ENCODE measurements around the gene HPCAL1. TPM values are rescaled to one million over a fixed set of nuclear protein-coding genes. Genes with fewer than 3 reads are reported as not detected.
"Not testable (repeated sequence)": the region's sequence is repeated elsewhere in the genome, so short reads cannot be mapped to it uniquely, and the experiment has no call there.

The HPCAL1 gene
- total RNA-seq, 1 donor from 2014 or later = 3.7 TPM

GRCh38 chr2:10289352-10289751, 13.4 kb upstream of the HPCAL1 start:
- Mint-ChIP-seq H3K27ac (peak overlapping the region; percentile 69), H3K27me3 (ENCODE audit: insufficient read depth, low read depth) (peaks cover 13% of the 10 kb centered on the region), H3K4me1 (peaks cover 16% of the 10 kb centered on the region), H3K4me3 (no peak overlapping the region), H3K9me3 (peaks cover 8% of the 10 kb centered on the region), H3K36me3 (no peaks in the 10 kb centered on the region)
- no peak overlapping the region for H2AFZ ChIP-seq (replicated peaks)
- H3K4me3 ChIP-seq = no peak overlapping the region
- no peaks in the 10 kb centered on the region for H3F3A ChIP-seq (ENCODE audit: low read depth)
- TF ChIP-seq CTCF (IDR thresholded peaks at IDR 0.05) = no peak
- TF ChIP-seq EZH2phosphoT487 (IDR thresholded peaks at IDR 0.05) = no peak
- TF ChIP-seq EZH2 (IDR thresholded peaks at IDR 0.05) = no peak
- peaks cover 7% of the 10 kb centered on the region for H3K4me1 ChIP-seq
- peaks cover 4% of the 10 kb centered on the region for H3K9me3 ChIP-seq (ENCODE audit: low read depth)
- no peak for DNase-seq (ENCODE audit: low spot score)
- H3K27me3 ChIP-seq = no peaks in the 10 kb centered on the region
- H3K9ac ChIP-seq = no peak overlapping the region
- H3K27ac ChIP-seq = no peak overlapping the region
- no peak overlapping the region for H3K4me2 ChIP-seq
- H3K79me2 ChIP-seq (ENCODE audit: low read depth) = no peaks in the 10 kb centered on the region
- no peaks in the 10 kb centered on the region for H3K36me3 ChIP-seq
- no peaks in the 10 kb centered on the region for H4K20me1 ChIP-seq (ENCODE audit: low read depth)

GRCh38 chr2:10289891-10290290, 12.8 kb upstream of the HPCAL1 start:
- H3F3A ChIP-seq (ENCODE audit: low read depth) = no peaks in the 10 kb centered on the region
- peaks cover 15% of the 10 kb centered on the region for H3K4me1 Mint-ChIP-seq
- H4K20me1 ChIP-seq (ENCODE audit: low read depth) = no peaks in the 10 kb centered on the region
- H2AFZ ChIP-seq (replicated peaks) = no peak overlapping the region
- peaks cover 7% of the 10 kb centered on the region for H3K4me1 ChIP-seq
- no peaks in the 10 kb centered on the region for H3K36me3 Mint-ChIP-seq
- TF ChIP-seq CTCF (IDR thresholded peaks at IDR 0.05) (no peak), EZH2phosphoT487 (IDR thresholded peaks at IDR 0.05) (no peak), EZH2 (IDR thresholded peaks at IDR 0.05) (no peak)
- H3K27ac Mint-ChIP-seq = no peak overlapping the region
- no peaks in the 10 kb centered on the region for H3K79me2 ChIP-seq (ENCODE audit: low read depth)
- DNase-seq (ENCODE audit: low spot score) = no peak
- no peak overlapping the region for H3K4me3 ChIP-seq
- no peak overlapping the region for H3K27ac ChIP-seq
- H3K27me3 ChIP-seq = no peaks in the 10 kb centered on the region
- H3K4me2 ChIP-seq = no peak overlapping the region
- H3K36me3 ChIP-seq = no peaks in the 10 kb centered on the region
- peaks cover 13% of the 10 kb centered on the region for H3K27me3 Mint-ChIP-seq (ENCODE audit: insufficient read depth, low read depth)
- H3K9me3 ChIP-seq (ENCODE audit: low read depth) = peaks cover 6% of the 10 kb centered on the region
- no peak overlapping the region for H3K9ac ChIP-seq
- H3K4me3 Mint-ChIP-seq = no peak overlapping the region
- peaks cover 8% of the 10 kb centered on the region for H3K9me3 Mint-ChIP-seq

- not testable (repeated sequence) for H3K4me3 Mint-ChIP-seq; DNase-seq (ENCODE audit: low spot score); H2AFZ ChIP-seq (replicated peaks); H3K27ac Mint-ChIP-seq; H3K4me2 ChIP-seq; H3K27ac ChIP-seq; H3K36me3 Mint-ChIP-seq; H3F3A ChIP-seq (ENCODE audit: low read depth); H3K9me3 ChIP-seq (ENCODE audit: low read depth); H3K4me1 ChIP-seq; H3K27me3 ChIP-seq; H4K20me1 ChIP-seq (ENCODE audit: low read depth); H3K79me2 ChIP-seq (ENCODE audit: low read depth); H3K4me1 Mint-ChIP-seq; H3K36me3 ChIP-seq; H3K4me3 ChIP-seq; H3K9ac ChIP-seq
- Mint-ChIP-seq H3K9me3 (peaks cover 13% of the 10 kb centered on the region), H3K27me3 (ENCODE audit: insufficient read depth, low read depth) (peaks cover 14% of the 10 kb centered on the region)
Observed at GRCh38 chr2:10291376-10291775, 11.3 kb upstream of the HPCAL1 start.

- H3K4me1 ChIP-seq = no peaks in the 10 kb centered on the region
- no peaks in the 10 kb centered on the region for H3K36me3 ChIP-seq
- Mint-ChIP-seq H3K27ac (no peak overlapping the region), H3K27me3 (ENCODE audit: insufficient read depth, low read depth) (peaks cover 15% of the 10 kb centered on the region), H3K9me3 (peaks cover 13% of the 10 kb centered on the region), H3K36me3 (no peaks in the 10 kb centered on the region), H3K4me3 (no peak overlapping the region), H3K4me1 (peaks cover 3% of the 10 kb centered on the region)
- peaks cover 6% of the 10 kb centered on the region for H3K9me3 ChIP-seq (ENCODE audit: low read depth)
- no peak overlapping the region for H3K4me3 ChIP-seq
- no peak for DNase-seq (ENCODE audit: low spot score)
- H3K9ac ChIP-seq = no peak overlapping the region
- H4K20me1 ChIP-seq (ENCODE audit: low read depth) = no peaks in the 10 kb centered on the region
- H3F3A ChIP-seq (ENCODE audit: low read depth) = no peaks in the 10 kb centered on the region
- H3K27me3 ChIP-seq = no peaks in the 10 kb centered on the region
- H2AFZ ChIP-seq (replicated peaks) = no peak overlapping the region
- no peaks in the 10 kb centered on the region for H3K79me2 ChIP-seq (ENCODE audit: low read depth)
- TF ChIP-seq EZH2phosphoT487 (IDR thresholded peaks at IDR 0.05) = no peak
- no peak overlapping the region for H3K27ac ChIP-seq
- H3K4me2 ChIP-seq = no peak overlapping the region
Observed at GRCh38 chr2:10292033-10292432, 10.7 kb upstream of the HPCAL1 start.

All from neural progenitor cell (in vitro differentiated cells).